Purkinje cell (primary cell): ENCODE results near the gene EMC6. TPM values are rescaled to one million over a fixed set of nuclear protein-coding genes. Genes with fewer than 3 reads are reported as not detected.

Experiments
- polyA plus RNA-seq: library from polyadenylated mRNA; unstranded; fragments of >200 nt; fragmentation: Nextera tagmentation; gene quantifications from 2 replicates; pipeline ENCODE4 v1.2.1, GENCODE V29; 2014

EMC6 gene
- 34.0 and 53.0 TPM in 2 replicates for polyA plus RNA-seq

DNA sequence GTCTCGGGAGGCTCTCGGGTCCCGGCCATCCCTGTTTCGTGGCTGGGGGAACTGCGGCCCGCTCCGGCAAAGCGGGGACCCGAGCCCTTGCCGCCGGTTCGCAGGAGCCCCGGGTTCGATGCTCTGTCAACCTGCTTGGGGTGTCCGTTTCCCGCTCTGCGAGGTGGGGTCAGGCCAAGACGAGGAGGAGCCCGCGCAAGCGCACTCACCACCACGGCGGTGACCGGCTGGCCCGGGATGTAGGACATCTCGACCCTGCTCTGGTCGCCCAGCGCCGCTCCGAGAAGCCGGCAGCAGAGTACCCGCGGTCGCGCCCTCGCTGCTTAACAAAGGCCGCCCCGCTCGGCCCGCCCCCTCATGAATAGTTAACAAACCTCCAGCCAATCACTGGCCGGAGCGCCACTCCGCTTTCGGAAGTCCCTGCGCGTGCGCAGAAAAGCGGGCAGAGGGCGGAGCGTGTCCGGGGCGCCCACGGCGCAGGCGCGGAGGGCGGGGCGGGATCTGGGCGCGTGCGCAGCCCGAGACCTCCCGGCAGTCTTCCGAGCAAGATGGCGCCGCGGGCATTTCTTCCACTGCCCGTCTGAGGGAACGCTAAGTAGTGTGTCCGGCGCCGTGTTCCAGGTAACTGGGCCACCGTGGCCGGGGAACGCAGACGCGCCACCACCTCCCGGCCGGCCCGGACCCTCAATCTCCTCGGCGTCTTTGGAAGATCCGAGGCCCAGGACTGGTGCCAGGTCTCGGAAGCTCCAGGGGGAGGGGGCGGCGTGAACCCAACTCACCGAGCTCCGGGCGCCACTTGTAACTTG lies at the start of gene EMC6, which contains the start of gene TAX1BP3:
EMC6 (plus strand) TSS at position 534 of the 806 bp plus-strand sequence. CDS start 335 bp downstream, outside the sequence.
TAX1BP3 (minus strand) TSS at position 300 of the 806 bp plus-strand sequence; CDS start at position 248, 52 bp downstream.

DNA sequence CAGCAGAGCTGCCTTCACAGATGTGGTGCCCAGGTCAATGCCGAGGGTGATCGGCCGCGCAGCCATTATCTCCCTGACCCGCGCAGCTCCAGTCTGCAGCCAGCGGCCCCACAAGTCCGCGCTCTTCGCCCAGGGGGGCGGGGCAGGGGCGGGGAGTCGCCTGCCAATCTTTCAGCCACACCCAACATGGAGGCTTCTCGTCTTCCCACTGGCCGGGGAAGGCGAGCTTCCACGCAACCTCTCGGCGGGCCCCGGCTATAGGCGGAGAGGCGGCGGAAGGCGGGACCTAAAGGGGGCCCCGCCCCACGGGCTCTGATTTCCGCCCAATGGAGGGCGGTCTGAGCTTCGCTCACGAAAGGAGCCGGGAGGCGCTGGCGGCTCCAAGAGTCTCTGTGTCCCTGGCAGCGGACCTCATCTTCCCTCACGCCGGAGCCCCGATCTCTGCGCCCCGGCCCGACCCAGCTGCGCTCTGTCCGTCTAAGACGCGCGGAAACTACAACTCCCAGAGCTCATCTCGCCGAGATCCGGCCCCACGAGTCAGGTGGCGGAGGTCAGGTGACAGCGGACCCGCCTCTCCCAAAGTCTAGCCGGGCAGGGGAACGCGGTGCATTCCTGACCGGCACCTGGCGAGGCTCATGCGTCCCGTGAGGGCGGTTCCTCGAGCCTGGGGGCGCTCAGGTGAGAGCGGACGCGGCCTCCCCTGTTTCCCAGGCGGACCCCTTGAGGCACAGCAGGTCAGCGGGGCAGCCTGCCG lies 32.3 kb upstream of the EMC6 start, which contains the start of the genes CTNS and SHPK:
CTNS (plus strand) TSS at position 607 of the 754 bp plus-strand sequence. CDS start 3,447 bp downstream, outside the sequence.
SHPK (minus strand) TSS at position 97 of the 754 bp plus-strand sequence; CDS start at position 66, 31 bp downstream.

DNA sequence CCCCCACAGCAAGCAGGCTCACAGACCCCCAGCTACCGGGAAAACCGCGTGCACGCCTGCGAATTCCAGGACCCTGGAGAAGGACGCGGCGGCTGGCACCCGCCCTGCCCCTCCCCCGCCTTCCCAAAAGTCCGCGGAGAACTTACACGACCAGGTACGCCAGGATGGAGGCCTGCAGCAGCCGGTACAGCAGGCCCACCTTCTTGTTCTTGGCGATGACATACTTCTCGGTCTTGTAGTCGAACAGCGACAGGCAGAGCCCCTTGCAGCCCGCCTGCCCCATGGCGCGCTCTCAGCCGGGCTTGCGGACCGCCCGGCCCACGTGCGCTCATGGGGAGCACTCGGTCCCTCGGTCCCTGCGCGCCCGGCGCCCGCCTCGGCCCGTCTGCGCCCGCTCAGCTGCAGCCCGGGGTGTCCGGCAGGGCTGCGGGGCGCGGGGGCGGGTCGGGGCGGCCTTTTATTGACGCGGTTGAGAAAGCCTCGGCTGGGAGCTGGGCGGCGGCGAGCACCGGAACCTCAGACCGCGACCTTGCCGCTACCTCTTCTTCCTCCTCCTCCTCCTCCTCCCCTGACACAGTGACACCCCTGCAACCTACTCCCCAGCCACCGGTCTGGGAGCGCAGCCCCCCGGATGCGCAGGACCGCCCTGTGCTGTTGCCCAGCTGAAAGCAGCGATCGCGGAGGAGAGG lies 27.3 kb downstream of the EMC6 start, which contains the start of gene P2RX5:
P2RX5 (minus strand) TSS at position 433 of the 689 bp plus-strand sequence; CDS start at position 283, 150 bp downstream.

Other genes starting within 250 kb of the EMC6 start
- not detected in 2 replicates for gene OR1E2, start 235.0 kb upstream of the EMC6 start, polyA plus RNA-seq
- not detected in 2 replicates for gene SPATA22, start 197.0 kb upstream of the EMC6 start, polyA plus RNA-seq
- gene ASPA, start 192.8 kb upstream of the EMC6 start, polyA plus RNA-seq: 4.4 and 9.6 TPM in 2 replicates
- gene TRPV3, start 111.0 kb upstream of the EMC6 start, polyA plus RNA-seq: 0.07 and 0.59 TPM in 2 replicates
- gene TRPV1, start 59.4 kb upstream of the EMC6 start, polyA plus RNA-seq: 0.39 and 0.71 TPM in 2 replicates
- 0.98 and 1.1 TPM in 2 replicates for gene SHPK, start 32.6 kb upstream of the EMC6 start, polyA plus RNA-seq
- 3.0 TPM in 1 of 2 replicates, not detected in the other for gene CTNS, start 32.1 kb upstream of the EMC6 start, polyA plus RNA-seq
- gene TAX1BP3, start 234 bp upstream of the EMC6 start, polyA plus RNA-seq: 1.3 and 6.0 TPM in 2 replicates
- 36.8 and 43.3 TPM in 2 replicates for gene P2RX5, start 27.3 kb downstream of the EMC6 start, polyA plus RNA-seq
- not detected in 2 replicates for gene HASPIN, start 55.1 kb downstream of the EMC6 start, polyA plus RNA-seq
- 315 and 374 TPM in 2 replicates for gene ITGAE, start 132.4 kb downstream of the EMC6 start, polyA plus RNA-seq
- 6.3 and 8.6 TPM in 2 replicates for gene NCBP3, start 177.4 kb downstream of the EMC6 start, polyA plus RNA-seq
- gene CAMKK1, start 224.2 kb downstream of the EMC6 start, polyA plus RNA-seq: 1.1 and 6.9 TPM in 2 replicates
- gene P2RX1, start 247.7 kb downstream of the EMC6 start, polyA plus RNA-seq: not detected in 2 replicates